Astrocyte of the spinal cord (primary cell): Measurements from ENCODE around the gene TMEM225B.
A peak's percentile ranks its signal among the peaks of the same experiment; 100 is the strongest.

Experiments
- DNase-seq: peaks from one replicate; pipeline ENCODE4 v3.0.0; 2011; ENCODE audit warnings: low read depth, low spot score
- H3K4me3 ChIP-seq: 2 replicates; pipeline ENCODE4 v1.5.1; 2011; ENCODE audit warnings: low read depth, mild to moderate bottlenecking, low read length, moderate library complexity
- in situ Hi-C: cut with HindIII; loops from 2 replicates; pipeline ENCODE4 v1.10.0; 2017; ENCODE audit warnings: low sequenced_read_pairs
- TF ChIP-seq, protein P1 (sequence below): IDR thresholded peaks from 2 replicates; pipeline ENCODE4 v1.5.1; 2012; ENCODE audit warnings: low read depth, mild to moderate bottlenecking, low read length, inconsistent platforms

TMEM225B gene

DNA sequence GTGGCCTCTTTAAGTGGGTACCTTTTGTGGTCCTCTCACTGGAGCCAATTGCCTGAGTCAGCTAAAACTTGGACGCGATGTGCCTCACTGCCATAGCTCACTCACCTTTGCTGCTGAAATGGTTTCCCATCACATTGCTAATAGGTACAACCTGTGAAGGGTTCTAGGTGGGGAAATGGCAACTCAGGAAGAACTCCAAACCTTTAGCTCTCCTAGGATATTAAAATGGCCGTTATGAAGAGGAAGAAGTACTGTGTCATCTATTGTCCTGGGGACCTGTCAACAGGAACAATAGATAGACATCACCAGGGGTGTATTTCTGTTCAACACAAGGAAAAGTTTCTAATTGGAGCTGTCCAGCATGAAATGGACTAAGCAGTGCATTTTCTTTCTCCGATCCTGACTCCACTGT, 40.9 kb upstream of the TMEM225B start:
- TF ChIP-seq, protein P1, sequence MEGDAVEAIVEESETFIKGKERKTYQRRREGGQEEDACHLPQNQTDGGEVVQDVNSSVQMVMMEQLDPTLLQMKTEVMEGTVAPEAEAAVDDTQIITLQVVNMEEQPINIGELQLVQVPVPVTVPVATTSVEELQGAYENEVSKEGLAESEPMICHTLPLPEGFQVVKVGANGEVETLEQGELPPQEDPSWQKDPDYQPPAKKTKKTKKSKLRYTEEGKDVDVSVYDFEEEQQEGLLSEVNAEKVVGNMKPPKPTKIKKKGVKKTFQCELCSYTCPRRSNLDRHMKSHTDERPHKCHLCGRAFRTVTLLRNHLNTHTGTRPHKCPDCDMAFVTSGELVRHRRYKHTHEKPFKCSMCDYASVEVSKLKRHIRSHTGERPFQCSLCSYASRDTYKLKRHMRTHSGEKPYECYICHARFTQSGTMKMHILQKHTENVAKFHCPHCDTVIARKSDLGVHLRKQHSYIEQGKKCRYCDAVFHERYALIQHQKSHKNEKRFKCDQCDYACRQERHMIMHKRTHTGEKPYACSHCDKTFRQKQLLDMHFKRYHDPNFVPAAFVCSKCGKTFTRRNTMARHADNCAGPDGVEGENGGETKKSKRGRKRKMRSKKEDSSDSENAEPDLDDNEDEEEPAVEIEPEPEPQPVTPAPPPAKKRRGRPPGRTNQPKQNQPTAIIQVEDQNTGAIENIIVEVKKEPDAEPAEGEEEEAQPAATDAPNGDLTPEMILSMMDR: no peak
- H3K4me3 ChIP-seq: peak overlapping the region; percentile 91
- in situ Hi-C loops: no loop called here
- DNase-seq: no peak

DNA sequence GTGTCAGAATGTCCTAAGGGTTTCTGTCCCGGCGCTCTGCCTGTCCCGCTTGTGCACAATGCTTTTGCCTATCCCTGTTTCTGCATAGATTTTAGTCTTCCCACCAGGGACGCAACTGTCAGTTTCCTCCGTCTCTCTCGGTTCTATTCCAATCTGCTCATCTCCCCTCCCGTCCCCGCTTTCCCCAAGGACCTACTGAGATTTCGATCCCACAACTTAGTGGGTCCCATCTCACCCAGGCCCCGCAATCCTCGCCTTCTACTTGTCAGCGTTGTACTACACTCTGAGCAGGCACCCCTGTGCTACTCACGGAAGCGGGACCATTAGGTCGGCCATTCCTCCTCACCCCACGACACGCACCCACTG, 40.1 kb upstream of the TMEM225B start:
- H3K4me3 ChIP-seq: peak overlapping the region; percentile 91
- in situ Hi-C loops: no loop called here
- DNase-seq: no peak
- TF ChIP-seq, protein P1: no peak

GRCh38 chr7:99558306-99559174, 39.5 kb upstream of the TMEM225B start, which contains the start of gene ZNF655:
Gene ZNF655 (plus strand): TSS chr7:99558642. CDS start chr7:99560560, 1,918 bp downstream.
- peak within 1 kb of the TSS; percentile 91 for H3K4me3 ChIP-seq
- in situ Hi-C loops: no loop called here
- peak; percentile 92 for DNase-seq
- TF ChIP-seq, protein P1: no peak

DNA sequence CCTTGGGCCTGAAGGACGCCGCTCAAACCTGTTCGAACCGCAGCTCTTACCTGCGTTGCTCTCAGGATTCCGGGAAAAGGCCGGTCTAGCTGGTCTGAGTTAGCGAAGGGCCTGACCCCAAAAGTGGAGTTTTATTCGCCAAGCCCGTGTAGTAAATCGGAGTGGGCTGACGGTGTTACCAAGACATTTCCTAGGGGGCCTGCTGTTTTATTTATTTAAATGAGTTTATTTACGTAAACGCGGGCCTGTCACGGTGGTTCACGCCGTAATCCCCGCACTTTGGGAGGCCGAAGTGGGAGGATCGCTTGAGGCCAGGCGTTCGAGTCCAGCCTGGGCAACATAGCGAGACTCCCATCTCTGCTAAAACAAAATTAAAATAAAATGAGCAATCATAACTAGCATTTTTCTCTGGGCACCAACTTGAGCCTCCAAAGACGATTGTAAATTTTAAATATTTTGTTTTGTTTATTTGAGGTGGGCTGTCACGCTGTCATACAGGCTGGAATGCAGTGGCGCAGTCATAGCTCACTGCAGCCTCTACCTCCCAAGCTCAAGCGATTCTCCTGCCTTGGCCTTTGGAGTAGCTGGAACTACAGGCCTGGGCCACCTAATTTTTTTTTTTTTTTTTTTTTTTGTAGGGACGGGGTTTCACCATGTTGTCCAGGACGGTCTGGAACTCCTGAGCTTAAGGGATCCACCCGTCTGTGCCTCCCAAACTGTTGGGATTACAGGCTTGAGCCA, 38.7 kb upstream of the TMEM225B start:
- in situ Hi-C loops: no loop called here
- TF ChIP-seq, protein P1: no peak
- peak; percentile 42 for DNase-seq
- H3K4me3 ChIP-seq: peak overlapping the region; percentile 91

DNA sequence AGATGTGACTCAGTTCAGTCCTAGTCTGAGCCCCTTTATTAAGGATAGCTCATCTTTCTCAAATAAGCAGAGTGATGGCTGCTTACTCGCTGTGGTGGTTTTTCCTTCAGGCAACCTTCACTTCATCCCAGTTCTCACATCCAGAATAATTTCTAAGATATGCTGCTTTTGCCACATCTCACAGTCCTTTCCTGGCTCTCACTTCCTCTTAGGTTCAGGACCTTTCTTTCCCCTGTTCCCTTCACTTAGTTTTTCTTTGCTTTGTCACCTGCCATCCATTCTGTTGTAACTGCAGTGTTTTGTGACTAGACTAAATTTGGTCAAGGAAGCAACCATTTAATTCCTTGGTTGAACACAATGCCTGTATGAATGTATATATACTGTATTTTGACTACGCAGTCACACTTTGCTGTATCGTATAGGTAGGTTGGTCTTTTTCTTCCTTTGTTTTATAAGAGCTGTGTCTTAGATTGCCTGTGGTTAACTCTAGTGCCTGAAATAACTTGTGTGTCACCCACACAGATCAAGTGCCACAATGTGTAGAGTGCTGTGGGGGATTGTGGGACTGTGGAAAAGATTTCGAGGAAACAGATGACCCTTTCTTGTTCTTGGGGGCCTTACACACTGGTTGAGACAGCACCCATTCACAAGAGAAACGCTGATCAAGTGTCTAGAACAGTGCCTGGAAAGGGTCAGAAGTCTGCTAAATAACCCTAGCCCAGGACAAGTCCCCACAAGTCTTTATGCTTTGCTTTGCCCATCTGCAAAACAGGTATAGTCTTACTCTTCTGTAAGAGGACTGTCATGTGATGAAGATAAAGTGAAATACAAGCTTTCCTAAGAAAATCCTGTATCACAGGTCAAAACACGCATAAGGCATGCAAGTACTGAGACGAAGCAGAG, 37.0 kb upstream of the TMEM225B start:
- in situ Hi-C loops: no loop called here
- no peak overlapping the region for H3K4me3 ChIP-seq
- TF ChIP-seq, protein P1: no peak
- no peak for DNase-seq

DNA sequence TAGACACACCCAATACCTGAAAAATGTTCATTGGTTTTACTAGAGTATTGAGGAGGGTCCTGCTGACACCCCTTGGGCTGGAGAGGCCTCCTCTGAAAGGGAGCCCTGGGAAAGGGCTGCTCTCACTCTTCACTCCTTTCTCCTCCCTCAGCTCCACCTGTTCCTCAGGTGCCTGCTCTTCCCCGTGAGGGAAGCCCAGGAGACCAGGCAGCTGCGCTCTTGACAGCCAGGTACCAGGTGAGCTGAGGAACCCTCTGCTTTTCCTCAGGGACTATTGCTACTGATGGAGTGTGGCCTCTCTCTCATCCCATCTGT, 36.4 kb upstream of the TMEM225B start:
- in situ Hi-C loops: no loop called here
- TF ChIP-seq, protein P1: no peak
- no peak for DNase-seq
- H3K4me3 ChIP-seq: no peak overlapping the region
